ENCODE results near the gene THSD1. TPM values are rescaled to one million over a fixed set of nuclear protein-coding genes. Genes with fewer than 3 reads are reported as not detected.
A peak's percentile ranks its signal among the peaks of the same experiment; 100 is the strongest.

Gene THSD1
- total RNA-seq (2022) (0.11 and 0.16 TPM in 2 replicates), Bru-seq, nascent RNA (percentile 41 among the genes with signal in this experiment), BruChase-seq, experiment 1, labeled RNA remaining after a 2-hour chase (percentile 46 among the genes with signal in this experiment), BruChase-seq, experiment 2, labeled RNA remaining after a 6-hour chase (percentile 40 among the genes with signal in this experiment)
- long read RNA-seq: 0 reads

- Mint-ChIP-seq H3K27me3 (ENCODE audit: insufficient read depth, unreplicated experiment) (peaks cover 15% of the 10 kb centered on the region), H3K36me3 (ENCODE audit: insufficient read depth, unreplicated experiment) (no peaks in the 10 kb centered on the region), H3K4me1 (ENCODE audit: low read depth, unreplicated experiment) (no peaks in the 10 kb centered on the region), H3K9me3 (ENCODE audit: unreplicated experiment) (no peaks in the 10 kb centered on the region), H3K27ac (ENCODE audit: unreplicated experiment) (no peak within 1 kb of the TSS), H3K4me3 (ENCODE audit: unreplicated experiment) (peak within 1 kb of the TSS; percentile 73)
- Histone ChIP-seq H3K36me3 (ENCODE audit: control insufficient read depth, insufficient read depth, low read length) (no peaks in the 10 kb centered on the region), H3K9me3 (no peaks in the 10 kb centered on the region), H3K4me1 (peaks cover 5% of the 10 kb centered on the region), H3K4me3 (ENCODE audit: low read depth, low read length) (peak within 1 kb of the TSS; percentile 31), H3K27me3 (replicated peaks; ENCODE audit: control insufficient read depth, insufficient read depth, low read length) (peaks cover 3% of the 10 kb centered on the region; the same call in 1 of the 2 replicates)
- no peak for TF ChIP-seq CTCF (IDR thresholded peaks at IDR 0.05; ENCODE audit: insufficient read depth in 1 of 2, low read depth in 1 of 2, low read length in 1 of 2, severe bottlenecking in 1 of 2, unreplicated experiment in 1 of 2)
- intact Hi-C loops (cut with micrococcal nuclease; ENCODE audit: unreplicated experiment): no loop called here
- ChIA-PET CTCF (interaction anchor here (0.7 kb wide), 1 partner anchor 45 kb away, joined by 3 read pairs; the partner anchor contains the start of gene VPS36), POLR2A (no interaction called here)
- no TSS peak for BruUV-seq (replicated peaks)
- peak in 1 of 2 experiments; percentile 40 for DNase-seq
Observed at GRCh38 chr13:52405767-52406494, at the start of gene THSD1. Gene THSD1, minus strand, starts transcription at chr13:52406172. Its CDS starts 3,572 bp downstream, at chr13:52402600.

GRCh38 chr13:52455677-52456041, 49.7 kb upstream of the THSD1 start:
- peak overlapping the region; percentile 96 for H3K27ac Mint-ChIP-seq (ENCODE audit: unreplicated experiment)
- TF ChIP-seq CTCF (IDR thresholded peaks at IDR 0.05; ENCODE audit: insufficient read depth in 1 of 2, low read depth in 1 of 2, low read length in 1 of 2, severe bottlenecking in 1 of 2, unreplicated experiment in 1 of 2): no peak
- Histone ChIP-seq H3K36me3 (ENCODE audit: control insufficient read depth, insufficient read depth, low read length) (no peaks in the 10 kb centered on the region), H3K4me3 (ENCODE audit: low read depth, low read length) (peak overlapping the region; percentile 81), H3K4me1 (no peaks in the 10 kb centered on the region), H3K9me3 (no peaks in the 10 kb centered on the region), H3K27me3 (replicated peaks; ENCODE audit: control insufficient read depth, insufficient read depth, low read length) (no peaks in the 10 kb centered on the region)
- DNase-seq: peak; percentile 86 to 90
- no peaks in the 10 kb centered on the region for H3K9me3 Mint-ChIP-seq (ENCODE audit: unreplicated experiment)
- peak overlapping the region; percentile 97 for H3K4me3 Mint-ChIP-seq (ENCODE audit: unreplicated experiment)
- BruUV-seq (replicated peaks): no TSS peak
- ChIA-PET CTCF (no interaction called here), POLR2A (no interaction called here)
- intact Hi-C loops (cut with micrococcal nuclease; ENCODE audit: unreplicated experiment): loop anchor here (5.0 to 10.0 kb wide), 4 partner anchors 159 to 651 kb away; partner anchors contain the start of genes DHRS12 and SUGT1
- no peaks in the 10 kb centered on the region for H3K27me3 Mint-ChIP-seq (ENCODE audit: insufficient read depth, unreplicated experiment)
- peaks cover 11% of the 10 kb centered on the region for H3K4me1 Mint-ChIP-seq (ENCODE audit: low read depth, unreplicated experiment)
- peaks cover 50% of the 10 kb centered on the region for H3K36me3 Mint-ChIP-seq (ENCODE audit: insufficient read depth, unreplicated experiment)

GRCh38 chr13:52454820-52455676, 49.1 kb upstream of the THSD1 start, which contains the start of gene CKAP2:
Gene CKAP2, plus strand, starts transcription at chr13:52455478. Its CDS starts 79 bp downstream, at chr13:52455557.
- no peaks in the 10 kb centered on the region for H3K27me3 Mint-ChIP-seq (ENCODE audit: insufficient read depth, unreplicated experiment)
- H3K36me3 Mint-ChIP-seq (ENCODE audit: insufficient read depth, unreplicated experiment): peaks cover 45% of the 10 kb centered on the region
- Histone ChIP-seq H3K4me3 (ENCODE audit: low read depth, low read length) (peak within 1 kb of the TSS; percentile 81), H3K36me3 (ENCODE audit: control insufficient read depth, insufficient read depth, low read length) (no peaks in the 10 kb centered on the region), H3K9me3 (no peaks in the 10 kb centered on the region), H3K27me3 (replicated peaks; ENCODE audit: control insufficient read depth, insufficient read depth, low read length) (no peaks in the 10 kb centered on the region), H3K4me1 (no peaks in the 10 kb centered on the region)
- TF ChIP-seq CTCF (IDR thresholded peaks at IDR 0.05; ENCODE audit: insufficient read depth in 1 of 2, low read depth in 1 of 2, low read length in 1 of 2, severe bottlenecking in 1 of 2, unreplicated experiment in 1 of 2): no peak
- peak within 1 kb of the TSS; percentile 96 for H3K27ac Mint-ChIP-seq (ENCODE audit: unreplicated experiment)
- peaks cover 11% of the 10 kb centered on the region for H3K4me1 Mint-ChIP-seq (ENCODE audit: low read depth, unreplicated experiment)
- TSS peak; percentile 80 for BruUV-seq (replicated peaks)
- intact Hi-C loops (cut with micrococcal nuclease; ENCODE audit: unreplicated experiment): loop anchor here (5.0 to 10.0 kb wide), 4 partner anchors 160 to 650 kb away; partner anchors contain the start of genes DHRS12 and SUGT1
- no peaks in the 10 kb centered on the region for H3K9me3 Mint-ChIP-seq (ENCODE audit: unreplicated experiment)
- ChIA-PET CTCF (no interaction called here), POLR2A (no interaction called here)
- DNase-seq: peak; percentile 96
- peak within 1 kb of the TSS; percentile 97 for H3K4me3 Mint-ChIP-seq (ENCODE audit: unreplicated experiment)
